HepG2 (cell line): ENCODE measurements around the gene MICA. TPM values are rescaled to one million over a fixed set of nuclear protein-coding genes. Genes with fewer than 3 reads are reported as not detected.

Source experiments
- AHR ChIP-seq: IDR thresholded peaks from 2 replicates; pipeline ENCODE4 v1.6.1; 2018; ENCODE audit warnings: missing genetic modification reagents, missing compliant biosample characterization
- ARNT ChIP-seq: fragments of 450-650 bp; IDR thresholded peaks from 2 replicates; pipeline ENCODE4 v1.6.1; 2017
- ATAD3A ChIP-seq: sonication (generic); formaldehyde crosslinking; IDR thresholded peaks from 2 replicates; pipeline ENCODE4 v1.4.0; 2020; ENCODE audit warnings: missing genetic modification reagents
- HDAC2 ChIP-seq: sonication (generic); formaldehyde crosslinking; IDR thresholded peaks from 2 replicates; pipeline ENCODE4 v1.4.0; 2020; ENCODE audit warnings: missing genetic modification reagents
- ISL2 ChIP-seq: sonication (generic); formaldehyde crosslinking; IDR thresholded peaks from 2 replicates; pipeline ENCODE4 v1.5.0; 2020; ENCODE audit warnings: missing genetic modification reagents
- MAZ ChIP-seq, 2 experiments: sonication (generic) in 1 of 2; formaldehyde crosslinking in 1 of 2; IDR thresholded peaks; 2 replicates each; pipeline versions ENCODE4 v1.5.0 to v1.6.1; 2012 to 2020; ENCODE audit warnings: low read depth in 2 of 2, mild to moderate bottlenecking in 2 of 2, borderline replicate concordance in 1 of 2, improper control_type of control experiment in 1 of 2, low read length in 1 of 2, missing genetic modification reagents in 1 of 2, moderate library complexity in 1 of 2
- RAD21 ChIP-seq: fragments of 450-650 bp; formaldehyde crosslinking; IDR thresholded peaks from 2 replicates; pipeline ENCODE4 v1.5.0; 2020; ENCODE audit warnings: mild to moderate bottlenecking
- REPIN1 ChIP-seq: sonication (generic); formaldehyde crosslinking; IDR thresholded peaks from 2 replicates; pipeline ENCODE4 v1.8.0; 2022; ENCODE audit warnings: missing genetic modification reagents, low read depth, mild to moderate bottlenecking, borderline replicate concordance
- RNF2 ChIP-seq: fragments of 450-650 bp; conservative IDR thresholded peaks from 2 replicates; pipeline ENCODE4 v1.6.1; 2016; ENCODE audit warnings: low read depth
- SALL1 ChIP-seq: sonication (generic); formaldehyde crosslinking; IDR thresholded peaks from 2 replicates; pipeline ENCODE4 v1.8.0; 2022; ENCODE audit warnings: mild to moderate bottlenecking, missing genetic modification reagents
- SMC3 ChIP-seq: IDR thresholded peaks from 2 replicates; pipeline ENCODE4 v1.6.1; 2011; ENCODE audit warnings: low read length, improper control_type of control experiment
- SOX5 ChIP-seq: IDR thresholded peaks from 2 replicates; pipeline ENCODE4 v1.6.1; 2016; ENCODE audit warnings: borderline replicate concordance
- STAG1 ChIP-seq: sonication (generic); formaldehyde crosslinking; IDR thresholded peaks from 2 replicates; pipeline ENCODE4 v1.4.0; 2020; ENCODE audit warnings: missing genetic modification reagents
- THAP11 ChIP-seq: IDR thresholded peaks from 2 replicates; pipeline ENCODE4 v1.6.1; 2016; ENCODE audit warnings: missing biosample characterization, missing genetic modification reagents
- ZFP36 ChIP-seq: fragments of 150-350 bp; IDR thresholded peaks from 2 replicates; pipeline ENCODE4 v1.6.1; 2018; ENCODE audit warnings: borderline replicate concordance, low read length, low read depth; ENCODE audit not compliant: partially characterized antibody
- ZNF274 ChIP-seq: sonication (generic); formaldehyde crosslinking; IDR thresholded peaks from 2 replicates; pipeline ENCODE4 v1.5.1; 2020; ENCODE audit warnings: mild to moderate bottlenecking, missing genetic modification reagents
- ZNF326 ChIP-seq: sonication (generic); formaldehyde crosslinking; IDR thresholded peaks from 2 replicates; pipeline ENCODE4 v1.4.0; 2020; ENCODE audit warnings: missing genetic modification reagents, borderline replicate concordance
- ZNF33A ChIP-seq: sonication (generic); formaldehyde crosslinking; IDR thresholded peaks from 2 replicates; pipeline ENCODE4 v1.5.1; 2020; ENCODE audit warnings: missing genetic modification reagents, mild to moderate bottlenecking, moderate library complexity, borderline replicate concordance
- ZNF768 ChIP-seq: sonication (generic); formaldehyde crosslinking; IDR thresholded peaks from 2 replicates; pipeline ENCODE4 v1.4.0; 2020; ENCODE audit warnings: missing genetic modification reagents
- ZSCAN21 ChIP-seq: sonication (generic); formaldehyde crosslinking; IDR thresholded peaks from 2 replicates; pipeline ENCODE4 v1.8.0; 2022; ENCODE audit warnings: mild to moderate bottlenecking, missing genetic modification reagents, moderate library complexity, borderline replicate concordance
- ZSCAN9 ChIP-seq: IDR thresholded peaks from 2 replicates; pipeline ENCODE4 v1.6.1; 2016; ENCODE audit warnings: borderline replicate concordance
- polyA plus RNA-seq, 8 experiments: library from polyadenylated mRNA; depleted of rRNA in 3 of 8; stranded (reverse) in 7 of 8; unstranded in 1 of 8; fragments of >200 nt; fragmentation: Illumina TruSeq in 4 of 8; extraction: Trizol in 4 of 8; gene quantifications; 2 replicates each; pipeline versions ENCODE4 v1.2.1 to v1.2.3, GENCODE V29; 2011 to 2016; ENCODE audit warnings: low read depth in 4 of 8, missing spikeins in 1 of 8, mixed read lengths in 1 of 8; ENCODE audit not compliant: insufficient read depth in 1 of 8
- total RNA-seq, 5 experiments: library from RNA; depleted of rRNA; stranded (reverse); fragments of >200 nt; fragmentation: Illumina TruSeq; extraction: Trizol; gene quantifications; 2 replicates each; pipeline ENCODE4 v1.2.3, GENCODE V29; 2016; ENCODE audit warnings: low read depth in 1 of 5
- TF ChIP-seq, protein P1 (sequence below): sonication (generic); formaldehyde crosslinking; IDR thresholded peaks from 2 replicates; pipeline ENCODE4 v1.4.0; 2020; ENCODE audit warnings: missing genetic modification reagents
- TF ChIP-seq, protein P2 (sequence below): sonication (generic); formaldehyde crosslinking; IDR thresholded peaks from 2 replicates; pipeline ENCODE4 v1.5.0; 2020; ENCODE audit warnings: missing genetic modification reagents, mild to moderate bottlenecking, borderline replicate concordance
- TF ChIP-seq, protein P3 (sequence below): sonication (generic); formaldehyde crosslinking; IDR thresholded peaks from 2 replicates; pipeline ENCODE4 v1.8.0; 2023; ENCODE audit warnings: mild to moderate bottlenecking, missing genetic modification reagents

Gene MICA
- total and polyA plus RNA-seq, 2 of the 13 experiments (the other 11 are each of a cell fraction or from before 2014, with no cell fraction given): 21.6 to 38.1 TPM

DNA sequence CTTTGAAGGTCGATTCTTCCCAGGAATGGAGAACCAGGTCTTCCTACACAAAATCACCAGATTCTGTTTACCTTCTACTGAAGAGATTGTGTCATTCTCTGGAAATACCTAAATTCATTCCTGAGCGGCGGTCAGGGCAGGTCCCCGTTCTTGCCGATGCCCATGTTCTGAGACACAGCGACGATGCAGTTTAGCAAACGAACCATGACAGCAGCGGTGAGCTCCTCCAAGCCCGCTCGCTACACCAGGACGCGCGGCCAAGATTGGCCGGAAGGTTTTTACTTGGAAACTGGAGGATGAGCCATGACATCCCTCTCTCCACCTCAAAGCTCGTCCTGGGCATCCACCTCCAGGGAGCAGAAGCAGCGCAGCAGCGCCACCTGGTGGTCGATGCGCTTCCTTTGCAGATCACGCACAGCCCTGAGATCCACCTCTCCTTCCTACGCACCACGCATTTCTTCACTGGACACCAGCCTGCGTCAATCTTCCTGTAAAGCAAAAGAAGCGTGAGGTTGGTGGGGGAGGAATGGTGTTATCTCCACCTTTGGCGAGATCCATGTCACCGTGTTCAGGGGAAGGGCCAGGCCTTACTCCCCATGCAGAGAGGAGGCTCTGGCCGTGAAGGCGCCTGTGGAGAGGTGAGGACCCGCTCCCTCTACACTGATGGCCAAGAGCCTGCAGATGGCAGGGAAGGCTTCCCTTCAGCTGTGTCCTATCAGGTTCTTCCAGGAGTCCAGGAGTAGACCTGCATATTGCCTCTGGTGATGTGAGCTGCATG, 36.5 kb upstream of the MICA start (continued):
- TF ChIP-seq ISL2 (CRISPR knock-in tag) (no peak), ATAD3A (CRISPR knock-in tag) (0 out of 2 replicates have a peak, but pooled peaks have one; percentile 56), ZFP36 (peak; percentile 52), ZNF274 (CRISPR knock-in tag) (peak; percentile 31; the same call in 1 of the 2 replicates), RAD21 (peak; percentile 99), ZNF326 (CRISPR knock-in tag) (no peak), HDAC2 (peak; percentile 49; the same call in 1 of the 2 replicates), ZNF33A (no peak), THAP11 (CRISPR knock-in tag) (peak; percentile 50), AHR (CRISPR knock-in tag) (peak; percentile 60; the same call in 1 of the 2 replicates), SOX5 (CRISPR knock-in tag) (peak; percentile 43; the same call in 1 of the 2 replicates), ZSCAN9 (CRISPR knock-in tag) (peak; percentile 27; the same call in 1 of the 2 replicates), MAZ (IDR thresholded peaks at IDR 0.05; ENCODE audit: borderline replicate concordance, low read depth, low read length) (0 out of 2 replicates have a peak, but pooled peaks have one; percentile 17), MAZ (CRISPR knock-in tag; IDR thresholded peaks at IDR 0.05; ENCODE audit: low read depth) (0 out of 2 replicates have a peak, but pooled peaks have one; percentile 34), SALL1 (CRISPR knock-in tag) (peak; percentile 79), ZSCAN21 (CRISPR knock-in tag) (peak; percentile 56; the same call in 1 of the 2 replicates), RNF2 (peak; percentile 84), ARNT (no peak), REPIN1 (CRISPR knock-in tag) (0 out of 2 replicates have a peak, but pooled peaks have one; percentile 26), STAG1 (CRISPR knock-in tag) (peak; percentile 99), ZNF768 (CRISPR knock-in tag) (peak; percentile 61), SMC3 (peak; percentile 95)
- TF ChIP-seq, protein P1, sequence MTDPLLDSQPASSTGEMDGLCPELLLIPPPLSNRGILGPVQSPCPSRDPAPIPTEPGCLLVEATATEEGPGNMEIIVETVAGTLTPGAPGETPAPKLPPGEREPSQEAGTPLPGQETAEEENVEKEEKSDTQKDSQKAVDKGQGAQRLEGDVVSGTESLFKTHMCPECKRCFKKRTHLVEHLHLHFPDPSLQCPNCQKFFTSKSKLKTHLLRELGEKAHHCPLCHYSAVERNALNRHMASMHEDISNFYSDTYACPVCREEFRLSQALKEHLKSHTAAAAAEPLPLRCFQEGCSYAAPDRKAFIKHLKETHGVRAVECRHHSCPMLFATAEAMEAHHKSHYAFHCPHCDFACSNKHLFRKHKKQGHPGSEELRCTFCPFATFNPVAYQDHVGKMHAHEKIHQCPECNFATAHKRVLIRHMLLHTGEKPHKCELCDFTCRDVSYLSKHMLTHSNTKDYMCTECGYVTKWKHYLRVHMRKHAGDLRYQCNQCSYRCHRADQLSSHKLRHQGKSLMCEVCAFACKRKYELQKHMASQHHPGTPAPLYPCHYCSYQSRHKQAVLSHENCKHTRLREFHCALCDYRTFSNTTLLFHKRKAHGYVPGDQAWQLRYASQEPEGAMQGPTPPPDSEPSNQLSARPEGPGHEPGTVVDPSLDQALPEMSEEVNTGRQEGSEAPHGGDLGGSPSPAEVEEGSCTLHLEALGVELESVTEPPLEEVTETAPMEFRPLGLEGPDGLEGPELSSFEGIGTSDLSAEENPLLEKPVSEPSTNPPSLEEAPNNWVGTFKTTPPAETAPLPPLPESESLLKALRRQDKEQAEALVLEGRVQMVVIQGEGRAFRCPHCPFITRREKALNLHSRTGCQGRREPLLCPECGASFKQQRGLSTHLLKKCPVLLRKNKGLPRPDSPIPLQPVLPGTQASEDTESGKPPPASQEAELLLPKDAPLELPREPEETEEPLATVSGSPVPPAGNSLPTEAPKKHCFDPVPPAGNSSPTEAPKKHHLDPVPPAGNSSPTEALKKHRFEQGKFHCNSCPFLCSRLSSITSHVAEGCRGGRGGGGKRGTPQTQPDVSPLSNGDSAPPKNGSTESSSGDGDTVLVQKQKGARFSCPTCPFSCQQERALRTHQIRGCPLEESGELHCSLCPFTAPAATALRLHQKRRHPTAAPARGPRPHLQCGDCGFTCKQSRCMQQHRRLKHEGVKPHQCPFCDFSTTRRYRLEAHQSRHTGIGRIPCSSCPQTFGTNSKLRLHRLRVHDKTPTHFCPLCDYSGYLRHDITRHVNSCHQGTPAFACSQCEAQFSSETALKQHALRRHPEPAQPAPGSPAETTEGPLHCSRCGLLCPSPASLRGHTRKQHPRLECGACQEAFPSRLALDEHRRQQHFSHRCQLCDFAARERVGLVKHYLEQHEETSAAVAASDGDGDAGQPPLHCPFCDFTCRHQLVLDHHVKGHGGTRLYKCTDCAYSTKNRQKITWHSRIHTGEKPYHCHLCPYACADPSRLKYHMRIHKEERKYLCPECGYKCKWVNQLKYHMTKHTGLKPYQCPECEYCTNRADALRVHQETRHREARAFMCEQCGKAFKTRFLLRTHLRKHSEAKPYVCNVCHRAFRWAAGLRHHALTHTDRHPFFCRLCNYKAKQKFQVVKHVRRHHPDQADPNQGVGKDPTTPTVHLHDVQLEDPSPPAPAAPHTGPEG (CRISPR knock-in tag): no peak
- TF ChIP-seq, protein P2, sequence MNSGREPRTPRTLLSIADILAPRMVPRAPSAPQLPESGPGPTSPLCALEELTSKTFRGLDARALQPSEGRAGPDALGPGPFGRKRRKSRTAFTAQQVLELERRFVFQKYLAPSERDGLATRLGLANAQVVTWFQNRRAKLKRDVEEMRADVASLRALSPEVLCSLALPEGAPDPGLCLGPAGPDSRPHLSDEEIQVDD (CRISPR knock-in tag): no peak
- TF ChIP-seq, protein P3, sequence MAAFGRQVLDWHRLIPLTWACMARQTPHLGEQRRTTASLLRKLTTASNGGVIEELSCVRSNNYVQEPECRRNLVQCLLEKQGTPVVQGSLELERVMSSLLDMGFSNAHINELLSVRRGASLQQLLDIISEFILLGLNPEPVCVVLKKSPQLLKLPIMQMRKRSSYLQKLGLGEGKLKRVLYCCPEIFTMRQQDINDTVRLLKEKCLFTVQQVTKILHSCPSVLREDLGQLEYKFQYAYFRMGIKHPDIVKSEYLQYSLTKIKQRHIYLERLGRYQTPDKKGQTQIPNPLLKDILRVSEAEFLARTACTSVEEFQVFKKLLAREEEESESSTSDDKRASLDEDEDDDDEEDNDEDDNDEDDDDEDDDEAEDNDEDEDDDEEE: 0 out of 2 replicates have a peak, but pooled peaks have one; percentile 69
